HCT116 (cell line): ENCODE measurements around the gene GSTO1.

Experiments used
- EZH2 ChIP-seq: fragments of 200-600 bp; sonication (generic); IDR thresholded peaks from 2 replicates; pipeline ENCODE4 v1.6.1; 2017; ENCODE audit warnings: antibody characterized with exemption, mixed run types
- POLR2A ChIP-seq: IDR thresholded peaks from 2 replicates; pipeline ENCODE4 v1.7.0; 2011; ENCODE audit warnings: borderline replicate concordance; ENCODE audit not compliant: insufficient read depth, insufficient read length; ENCODE audit errors: extremely low read depth
- POLR2AphosphoS5 ChIP-seq: IDR thresholded peaks from 2 replicates; pipeline ENCODE4 v1.6.1; 2011; ENCODE audit warnings: mild to moderate bottlenecking, low read depth, low read length, moderate library complexity
- TF ChIP-seq, protein P1 (sequence below), 3 experiments: fragments of 200-600 bp in 1 of 3; sonication (generic) in 1 of 3; IDR thresholded peaks in 2 of 3; conservative IDR thresholded peaks in 1 of 3; 2 replicates each; pipeline ENCODE4 v1.5.1; 2012 to 2017; ENCODE audit warnings: low read depth in 2 of 3, low read length in 2 of 3, antibody characterized with exemption in 1 of 3, borderline replicate concordance in 1 of 3, control low read depth in 1 of 3, mild to moderate bottlenecking in 1 of 3, mixed read lengths in 1 of 3, mixed run types in 1 of 3, moderate library complexity in 1 of 3; ENCODE audit not compliant: insufficient read depth in 1 of 3

DNA sequence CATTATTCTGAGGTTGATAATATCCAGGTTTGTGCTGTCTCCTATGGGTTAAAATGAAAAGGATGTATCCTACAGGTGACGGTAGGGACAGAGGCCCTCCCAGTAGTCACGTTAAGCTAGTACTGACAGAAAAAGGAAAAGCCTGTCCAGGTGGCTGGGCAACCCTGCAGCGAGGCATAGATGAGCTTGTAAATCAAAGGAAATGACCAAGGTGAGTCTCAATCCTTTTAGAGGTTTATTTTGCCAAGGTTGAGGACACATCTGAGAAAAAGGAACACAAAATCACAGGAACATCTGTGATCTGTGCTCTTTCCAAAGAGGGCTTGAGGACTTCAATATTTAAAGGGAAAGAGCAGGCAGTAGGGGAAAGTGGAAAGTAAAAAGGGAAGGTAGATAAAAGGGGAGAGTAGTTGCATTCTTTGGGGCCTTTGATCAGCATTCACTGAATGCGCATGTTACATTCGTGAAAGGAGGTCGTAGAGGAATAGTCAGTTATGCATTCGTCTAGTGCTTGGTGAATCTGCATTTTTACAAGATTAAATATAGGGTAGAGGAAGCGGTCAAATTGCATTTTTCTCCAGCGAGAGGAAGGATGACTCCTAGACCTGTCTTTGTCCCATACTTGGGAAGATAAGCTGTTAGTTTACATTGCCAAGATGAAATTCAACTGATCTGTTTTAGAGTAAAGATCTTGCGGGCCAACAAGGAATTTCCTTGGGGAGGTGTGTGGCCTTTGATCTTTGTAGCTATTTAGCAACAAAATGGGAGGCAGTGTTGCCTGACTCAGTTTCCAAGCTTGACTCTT is 884 bp upstream of the GSTO1 start:
- TF ChIP-seq, protein P1, sequence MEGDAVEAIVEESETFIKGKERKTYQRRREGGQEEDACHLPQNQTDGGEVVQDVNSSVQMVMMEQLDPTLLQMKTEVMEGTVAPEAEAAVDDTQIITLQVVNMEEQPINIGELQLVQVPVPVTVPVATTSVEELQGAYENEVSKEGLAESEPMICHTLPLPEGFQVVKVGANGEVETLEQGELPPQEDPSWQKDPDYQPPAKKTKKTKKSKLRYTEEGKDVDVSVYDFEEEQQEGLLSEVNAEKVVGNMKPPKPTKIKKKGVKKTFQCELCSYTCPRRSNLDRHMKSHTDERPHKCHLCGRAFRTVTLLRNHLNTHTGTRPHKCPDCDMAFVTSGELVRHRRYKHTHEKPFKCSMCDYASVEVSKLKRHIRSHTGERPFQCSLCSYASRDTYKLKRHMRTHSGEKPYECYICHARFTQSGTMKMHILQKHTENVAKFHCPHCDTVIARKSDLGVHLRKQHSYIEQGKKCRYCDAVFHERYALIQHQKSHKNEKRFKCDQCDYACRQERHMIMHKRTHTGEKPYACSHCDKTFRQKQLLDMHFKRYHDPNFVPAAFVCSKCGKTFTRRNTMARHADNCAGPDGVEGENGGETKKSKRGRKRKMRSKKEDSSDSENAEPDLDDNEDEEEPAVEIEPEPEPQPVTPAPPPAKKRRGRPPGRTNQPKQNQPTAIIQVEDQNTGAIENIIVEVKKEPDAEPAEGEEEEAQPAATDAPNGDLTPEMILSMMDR (IDR thresholded peaks at IDR 0.05 in 2 of 3, conservative IDR thresholded peaks at IDR 0.05 in 1 of 3; ENCODE audit: borderline replicate concordance in 1 of 3, insufficient read depth in 1 of 3, low read depth in 2 of 3, low read length in 2 of 3) = no peak
- no peak for TF ChIP-seq EZH2
- no peak for TF ChIP-seq POLR2AphosphoS5
- TF ChIP-seq POLR2A = no peak
